Stimulated activated CD4-positive, alpha-beta T cell treated with anti-CD3 and anti-CD28 coated beads, TNF-alpha, amount 100 ng/mL, for 48 hours (primary cell): Measurements from ENCODE around the gene CPLX3.

ENCODE experiments used
- DNase-seq, 3 donors: peaks; one replicate each; pipeline ENCODE4 v3.0.0-alpha.2; 2020; ENCODE audit warnings: low read depth in 3 of 3

The CPLX3 gene

DNA sequence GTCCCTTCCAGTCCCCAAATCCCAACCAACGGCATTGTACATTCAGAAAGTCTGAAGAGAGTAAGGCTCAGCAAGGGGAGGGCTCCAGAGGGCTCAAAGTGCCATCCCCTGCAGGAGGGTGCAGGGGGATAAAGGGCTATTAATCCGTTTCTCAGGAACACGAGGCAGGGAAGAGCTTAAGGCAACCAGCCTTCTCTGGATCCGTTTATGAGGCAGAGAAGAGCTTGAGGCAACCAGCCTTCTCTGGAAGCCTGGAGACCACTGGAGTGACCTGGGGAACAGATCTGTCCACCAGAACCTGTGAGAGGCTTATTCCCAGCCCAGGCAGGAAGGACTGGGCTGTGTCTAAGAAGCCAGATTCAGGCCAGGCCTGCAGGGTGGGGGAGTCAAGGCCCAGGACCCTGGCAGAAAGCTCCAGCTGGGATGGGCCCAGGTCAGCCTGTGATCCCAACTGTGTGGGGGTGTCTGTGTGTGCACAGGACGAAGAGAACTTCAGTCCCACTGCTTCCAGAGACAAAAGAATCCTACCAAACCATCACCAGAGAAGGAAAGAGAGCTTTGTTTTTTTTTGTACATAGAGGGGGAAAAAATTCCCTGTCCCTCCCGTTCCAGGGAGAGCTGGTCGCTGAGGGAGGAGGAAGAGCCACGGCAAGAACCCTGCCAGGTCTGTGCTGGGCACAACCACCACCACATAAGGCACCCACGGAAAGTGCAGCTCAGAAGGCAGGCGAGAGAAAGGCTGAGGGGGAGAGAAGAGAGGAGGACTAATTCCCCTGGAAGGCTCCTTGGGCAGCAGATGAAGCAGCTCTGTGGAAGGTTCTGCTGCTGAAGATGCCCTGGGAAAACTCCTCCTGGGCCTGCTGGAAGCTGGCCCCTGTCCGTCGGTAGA is 18.1 kb downstream of the CPLX3 start:
- DNase-seq: no peak

DNA sequence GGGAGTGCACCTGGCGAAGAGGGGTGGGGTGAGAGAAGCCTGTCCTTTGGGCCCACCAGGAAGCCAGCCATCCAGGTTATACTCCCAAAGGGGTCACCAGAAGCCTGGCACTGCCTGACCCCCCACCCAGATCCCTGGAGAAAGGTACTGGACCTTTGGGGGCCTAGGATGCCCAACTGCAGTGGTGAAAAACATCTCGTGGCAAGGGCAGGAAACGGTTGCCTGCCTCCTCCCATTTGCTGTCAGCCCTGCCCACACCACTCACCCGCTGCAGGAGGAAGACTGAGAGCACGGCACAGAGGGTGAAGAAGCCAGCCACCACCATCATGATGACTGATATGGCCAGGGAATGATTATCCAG is 18.8 kb downstream of the CPLX3 start:
- peak; percentile 33 to 54 (median 35) for DNase-seq

DNA sequence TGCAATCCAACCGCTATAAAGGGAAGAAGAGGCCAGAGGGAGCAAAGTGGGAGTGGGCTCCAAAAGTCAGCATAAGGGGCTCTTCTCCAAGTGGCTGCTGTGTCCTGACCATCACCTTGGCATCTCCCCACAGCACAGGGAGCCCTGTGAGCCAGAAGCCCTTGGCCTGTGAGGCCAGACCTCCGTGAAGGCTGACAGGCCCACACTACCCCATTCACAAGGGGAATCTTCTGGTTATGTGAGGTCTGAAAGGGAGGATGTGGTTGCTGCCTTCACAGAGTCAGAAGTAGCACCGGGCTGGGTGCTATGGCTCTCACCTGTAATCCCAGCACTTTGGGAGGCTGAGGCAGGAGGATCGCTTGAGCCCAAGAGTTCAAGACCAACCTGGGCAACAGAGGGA is 19.2 kb downstream of the CPLX3 start:
- no peak for DNase-seq

DNA sequence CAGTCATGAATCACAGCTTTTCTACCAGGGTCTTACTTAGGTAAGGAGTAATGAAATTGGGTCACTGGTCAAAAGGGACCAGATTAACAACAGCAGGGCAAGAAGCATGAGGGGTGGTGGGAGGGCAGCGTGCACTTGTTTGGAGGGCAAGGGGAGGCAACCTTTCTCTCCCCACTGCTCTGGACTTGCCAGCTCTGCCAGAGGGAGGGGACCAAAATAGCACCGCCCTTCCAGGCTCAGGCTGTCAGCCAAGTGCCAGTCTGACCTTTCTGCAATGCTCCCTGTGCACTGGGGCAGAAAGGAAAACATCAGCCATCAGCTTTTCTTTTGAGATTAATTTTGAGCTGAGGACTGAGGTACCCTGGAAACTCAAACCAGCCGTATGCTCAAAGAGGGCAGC is 21.0 kb downstream of the CPLX3 start:
- DNase-seq: no peak

DNA sequence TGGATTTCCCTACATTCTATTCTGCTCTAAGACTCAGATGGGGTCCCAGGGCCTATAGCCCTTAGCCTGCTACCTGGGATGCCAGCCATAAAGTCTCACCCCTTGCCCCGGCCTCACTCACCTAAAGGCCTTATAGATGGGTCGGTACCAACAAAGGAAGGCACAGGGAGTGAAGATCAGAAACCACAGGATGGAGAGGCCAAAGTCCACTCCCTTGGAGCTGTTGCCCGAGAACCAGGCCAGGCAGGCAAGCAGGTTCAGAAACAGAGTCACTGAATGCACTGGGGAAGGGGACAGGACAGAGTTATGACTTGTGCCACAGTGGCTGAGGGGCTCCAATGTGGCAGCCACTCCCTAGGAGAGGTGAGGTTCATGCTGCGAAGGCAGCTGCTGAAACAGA is 24.0 kb downstream of the CPLX3 start:
- no peak for DNase-seq

DNA sequence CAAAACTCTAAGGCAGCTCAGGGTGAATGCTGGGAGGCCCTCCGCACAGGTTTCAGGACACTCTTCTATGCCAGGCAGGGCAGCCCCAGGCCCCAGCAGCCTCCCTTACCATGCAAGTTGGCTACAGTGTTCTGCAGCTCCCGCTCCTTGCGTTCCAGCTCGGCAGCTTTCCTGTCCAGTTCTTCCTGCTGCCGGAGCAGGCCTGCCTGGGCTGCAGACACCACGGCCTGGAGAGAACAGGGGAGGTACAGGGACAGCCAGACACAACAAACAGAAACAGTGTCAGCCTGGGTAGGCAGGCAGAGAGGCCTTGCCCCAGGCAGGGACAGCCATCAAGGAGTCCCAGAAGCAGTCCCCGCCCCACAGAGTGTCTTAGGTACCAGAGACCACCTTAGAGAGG is 25.5 kb downstream of the CPLX3 start:
- DNase-seq: no peak

DNA sequence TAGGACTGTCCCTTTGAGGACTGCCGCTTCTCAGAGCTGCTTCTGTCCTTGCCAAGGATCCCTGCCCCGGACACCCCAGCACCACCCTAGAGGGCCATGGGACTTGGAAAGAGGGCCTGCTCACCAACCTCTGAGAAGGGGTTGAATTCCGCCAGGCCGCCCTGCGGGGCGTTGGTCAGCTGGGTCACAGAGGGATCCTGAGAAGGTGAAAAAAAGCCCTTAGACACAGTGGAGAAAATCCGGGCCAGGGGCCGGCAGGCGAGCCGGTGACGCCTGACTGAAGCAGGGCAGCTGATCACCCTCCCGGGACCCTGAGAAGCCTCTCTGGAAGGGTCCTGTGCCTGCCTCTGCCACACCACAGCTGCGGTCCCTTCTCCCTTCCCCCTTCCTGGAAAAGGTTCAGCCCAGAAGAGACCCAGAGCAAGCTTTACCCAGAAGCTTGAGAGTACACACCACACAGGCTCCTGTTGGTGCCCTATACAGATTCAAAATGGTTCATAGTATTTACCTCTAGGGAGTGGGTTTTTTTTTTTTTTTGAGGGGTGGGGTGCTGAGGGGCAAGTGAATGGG is 28.1 kb downstream of the CPLX3 start:
- no peak for DNase-seq

DNA sequence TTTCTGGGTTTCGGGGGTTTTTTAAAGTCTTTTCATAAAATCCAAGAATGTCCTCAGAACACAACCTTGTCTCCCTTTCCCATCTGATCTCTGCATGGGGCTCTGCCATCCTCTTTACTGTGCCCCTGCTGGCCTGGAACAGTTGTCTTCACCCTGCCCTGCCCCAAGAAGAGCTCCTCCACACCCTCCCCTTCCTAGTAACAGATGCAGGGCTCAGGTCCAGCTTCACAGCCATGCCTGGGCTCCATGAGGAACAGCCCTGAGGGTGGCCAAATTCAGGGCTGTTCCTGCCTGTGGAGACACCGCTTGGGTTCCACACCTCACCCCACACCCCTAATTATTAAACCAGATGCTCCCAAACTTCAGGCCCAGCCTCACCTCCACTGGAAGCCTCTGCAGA is 29.4 kb downstream of the CPLX3 start:
- no peak for DNase-seq

DNA sequence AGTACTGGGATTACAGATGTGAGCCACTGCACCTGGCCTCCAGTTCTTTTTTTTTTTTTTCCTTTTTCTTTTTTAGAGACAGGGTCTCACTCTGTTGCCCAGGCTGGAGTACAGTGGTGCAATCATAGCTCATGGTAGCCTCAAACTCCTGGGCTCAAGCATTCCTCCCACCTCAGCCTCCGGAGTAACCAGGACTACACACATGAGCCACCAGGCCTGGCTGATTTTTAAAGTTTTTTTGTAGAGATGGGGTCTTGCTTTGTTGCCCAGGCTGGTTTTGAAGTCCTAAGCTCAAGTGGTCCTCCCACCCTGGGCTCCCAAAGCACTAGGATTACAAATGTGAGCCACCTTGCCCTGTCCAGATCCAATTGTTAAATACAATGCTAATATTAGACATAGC is 30.1 kb downstream of the CPLX3 start:
- DNase-seq: no peak

DNA sequence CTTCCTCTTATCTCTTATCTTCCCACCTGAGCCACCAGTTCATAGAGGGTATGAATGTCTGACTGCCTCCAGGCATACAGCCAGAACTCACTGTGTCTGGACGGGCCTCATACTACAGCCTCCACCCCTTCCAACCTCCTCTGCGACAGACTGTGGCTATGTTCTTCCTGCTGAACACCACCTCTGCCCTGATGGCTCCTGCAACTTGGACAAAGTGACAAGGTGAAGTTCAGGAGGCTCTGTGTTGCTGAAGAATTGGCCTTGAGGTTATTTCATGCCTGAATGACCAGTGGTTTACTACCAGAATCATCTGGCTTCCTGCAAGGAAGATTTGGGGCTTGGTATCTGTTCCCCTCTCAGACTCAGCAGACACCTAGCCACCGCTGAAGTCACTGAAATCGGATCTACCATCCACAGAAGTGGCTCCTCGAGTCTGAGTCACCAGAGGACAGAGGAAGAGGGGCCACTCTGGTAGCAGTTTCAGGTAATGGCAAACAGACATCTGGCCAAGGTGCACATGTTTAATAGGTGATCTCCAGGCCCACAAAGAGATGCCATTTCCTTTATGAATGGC is 30.7 kb downstream of the CPLX3 start:
- DNase-seq: no peak

DNA sequence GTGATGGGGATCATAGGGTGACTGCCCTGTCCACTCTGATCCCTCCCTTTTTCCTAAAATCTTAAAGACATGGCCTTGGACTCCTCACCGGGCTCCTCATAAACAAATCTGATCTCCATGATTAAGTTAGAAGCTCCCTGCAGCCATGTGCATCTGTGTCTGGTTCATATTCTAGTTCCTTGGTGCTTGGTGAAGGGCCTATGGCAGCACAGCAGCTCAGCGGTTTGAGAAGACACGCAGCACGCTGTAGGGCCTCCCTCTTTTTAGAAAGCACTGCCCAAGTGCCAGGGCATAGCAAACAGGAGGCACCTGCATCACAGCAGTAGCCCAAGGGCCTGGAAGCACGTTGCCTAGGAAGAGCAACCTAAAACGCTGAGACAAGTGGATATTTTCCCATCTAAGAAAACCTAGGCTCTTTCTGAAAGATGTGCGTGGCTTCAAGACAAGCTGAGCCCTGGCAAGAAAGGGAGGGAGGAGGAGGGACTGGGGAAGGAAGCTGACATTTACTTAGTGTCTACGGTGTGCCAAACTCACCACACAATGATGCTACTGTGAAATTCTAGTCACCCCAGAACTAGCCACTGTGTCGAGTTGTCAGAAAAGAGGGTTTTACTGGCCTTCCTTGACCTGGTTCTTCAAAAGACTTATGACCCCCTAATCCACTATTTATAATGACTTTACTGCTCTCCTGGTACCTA is 31.4 kb downstream of the CPLX3 start:
- no peak for DNase-seq

DNA sequence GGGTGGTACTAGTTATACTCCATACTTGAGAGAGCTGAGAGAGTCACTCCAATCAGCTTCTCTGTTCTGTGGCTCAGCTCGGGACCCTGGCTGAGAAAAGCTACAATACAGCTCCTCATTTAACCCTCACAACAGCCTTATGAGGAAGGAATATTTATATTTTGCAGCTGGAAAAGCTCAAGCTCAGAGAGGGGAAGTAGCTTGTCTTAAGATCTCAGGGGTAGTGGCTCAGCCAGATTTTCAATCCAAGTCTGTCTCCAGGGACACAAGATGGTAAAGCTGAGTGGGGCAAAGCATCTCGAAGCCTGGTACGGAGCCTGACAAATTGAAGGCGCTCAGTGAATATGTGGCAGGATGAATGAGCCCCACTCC is 31.9 kb downstream of the CPLX3 start:
- DNase-seq: no peak

DNA sequence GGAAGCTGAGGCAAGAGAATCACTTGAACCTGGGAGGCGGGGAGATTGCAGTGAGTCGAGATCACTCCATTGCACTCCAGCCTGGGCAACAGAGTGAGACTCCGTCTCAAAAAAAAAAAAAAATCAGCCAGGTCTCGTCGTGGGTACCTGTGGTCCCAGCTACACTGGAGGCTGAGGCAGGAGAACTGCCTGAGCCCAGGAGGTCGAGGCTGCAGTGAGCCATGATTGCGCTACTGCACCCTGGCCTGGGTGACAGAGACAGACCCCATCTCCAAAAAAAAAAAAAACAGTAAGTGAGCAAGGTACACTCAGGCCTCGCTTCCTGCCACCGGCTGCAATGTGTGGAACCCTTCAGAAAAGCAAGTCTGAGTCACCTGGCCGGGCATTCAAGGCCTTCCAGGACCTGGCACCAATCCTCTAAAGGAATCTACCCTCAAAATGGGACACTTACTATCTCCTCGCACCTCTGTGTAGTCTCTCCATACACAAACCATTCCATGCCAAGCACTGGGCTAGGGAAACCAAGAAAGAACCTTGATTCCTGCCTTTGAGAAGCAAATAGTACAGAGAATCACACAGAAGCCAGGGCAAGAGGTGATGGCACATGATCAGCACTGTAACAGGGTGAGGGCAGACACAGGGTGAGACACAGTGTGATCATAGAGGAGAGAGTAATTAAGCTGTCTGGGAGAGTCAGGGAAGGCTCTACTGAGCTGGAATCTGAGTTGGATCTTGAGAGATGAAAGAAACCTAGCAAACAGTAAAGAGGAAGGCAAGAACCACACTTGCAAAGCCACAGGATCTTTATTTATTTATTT is 37.0 kb downstream of the CPLX3 start:
- DNase-seq: no peak

DNA sequence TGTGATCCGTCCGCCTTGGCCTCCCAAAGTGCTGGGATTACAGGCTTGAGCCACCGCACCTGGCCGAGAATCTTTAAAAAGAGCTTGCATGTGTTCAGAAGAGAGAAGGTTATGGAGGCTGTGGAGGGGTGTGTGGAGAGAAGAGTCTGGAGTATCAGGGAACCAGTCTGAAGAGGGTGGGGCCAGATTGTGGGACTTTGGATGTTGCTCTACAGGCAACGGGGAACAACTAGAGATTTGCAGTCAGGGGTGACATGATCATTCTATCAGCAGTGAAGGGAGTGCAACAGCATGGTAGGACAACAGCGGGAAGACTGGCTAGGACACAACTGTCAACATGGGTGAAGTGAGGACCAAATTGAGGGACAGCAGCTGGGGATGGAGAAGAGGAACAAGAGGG is 37.9 kb downstream of the CPLX3 start:
- no peak for DNase-seq

DNA sequence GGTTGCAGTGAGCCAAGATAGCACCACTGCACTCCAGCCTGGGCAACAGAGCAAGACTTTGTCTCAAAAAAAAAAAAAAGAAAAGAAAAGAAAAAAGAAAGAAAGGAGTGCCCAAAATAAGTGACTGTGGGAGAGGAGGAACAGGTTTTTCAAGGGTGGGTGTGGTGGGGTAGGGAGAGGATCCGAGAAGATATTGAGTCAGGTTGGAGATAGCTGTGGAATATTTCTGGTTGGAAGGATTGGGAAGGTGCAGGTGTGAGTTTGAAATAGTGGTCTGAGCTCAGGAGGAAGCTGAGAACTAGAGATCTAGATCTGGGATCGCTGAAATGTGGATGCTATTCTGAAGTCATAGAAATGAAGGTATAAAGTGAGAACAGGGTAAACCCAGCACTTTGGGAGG is 38.9 kb downstream of the CPLX3 start:
- DNase-seq: no peak

DNA sequence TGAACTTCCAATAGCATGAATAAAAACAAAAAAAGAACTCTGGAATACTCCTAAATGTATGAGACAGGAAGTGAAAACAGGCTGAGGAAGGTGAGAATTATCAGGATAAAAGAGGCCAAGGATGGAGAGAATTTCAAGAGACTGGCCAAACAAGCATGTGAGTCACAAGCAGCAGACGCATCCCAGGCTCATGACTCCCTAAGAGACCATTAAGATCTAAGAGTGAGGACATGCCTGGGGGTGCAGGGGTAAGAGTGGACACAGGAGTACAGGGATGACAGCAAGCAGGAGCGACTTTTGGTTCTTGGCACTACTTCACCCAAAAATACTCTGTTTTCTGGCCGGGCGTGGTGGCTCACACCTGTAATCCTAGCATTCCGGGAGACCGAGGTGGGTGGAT is 39.7 kb downstream of the CPLX3 start:
- no peak for DNase-seq

DNA sequence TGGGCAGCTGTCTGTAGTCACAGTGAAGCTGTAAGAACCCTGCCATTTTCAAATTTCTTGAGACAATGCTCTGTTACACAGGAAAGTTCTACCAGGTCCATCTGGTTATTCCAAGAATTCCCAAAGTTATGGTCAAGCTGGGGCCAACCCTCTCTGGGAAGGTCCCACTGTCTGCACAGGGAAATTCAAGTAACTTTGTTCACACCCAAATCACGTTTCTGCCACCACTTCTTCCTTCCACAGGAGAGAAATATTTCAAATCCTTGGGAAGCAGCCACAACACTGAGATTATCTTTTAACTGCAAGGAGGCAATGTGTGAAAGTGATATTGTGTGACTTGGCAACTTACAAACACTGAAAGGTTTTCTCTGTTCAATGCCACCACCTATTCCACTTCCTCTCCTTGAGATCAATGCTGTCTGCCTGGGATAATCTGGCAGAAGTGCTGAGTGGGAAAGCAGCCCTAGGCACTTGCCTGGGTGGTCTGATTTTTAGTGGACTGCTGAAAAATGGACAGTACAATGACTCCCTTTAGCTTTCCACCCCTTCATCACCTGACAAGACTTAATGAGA is 41.1 kb downstream of the CPLX3 start:
- DNase-seq: no peak

DNA sequence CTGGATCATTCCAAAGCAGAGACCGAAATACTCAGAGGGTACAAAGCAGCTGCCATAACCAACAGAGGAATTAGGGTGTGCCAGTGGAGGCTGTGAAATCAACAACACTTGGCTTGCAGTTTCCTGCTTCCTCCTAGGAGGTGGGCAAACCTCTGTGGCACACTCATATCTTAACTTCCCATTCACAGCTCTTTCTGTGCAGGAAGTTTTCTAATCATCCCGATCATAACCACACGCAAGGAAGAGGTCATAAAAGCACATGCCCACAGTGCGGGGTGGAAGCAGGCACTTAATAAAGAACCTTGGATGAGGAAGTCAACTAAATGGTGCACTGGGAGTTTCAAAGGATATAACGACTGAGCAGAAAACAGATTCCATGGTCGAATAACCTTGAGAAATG is 41.6 kb downstream of the CPLX3 start:
- DNase-seq: no peak

DNA sequence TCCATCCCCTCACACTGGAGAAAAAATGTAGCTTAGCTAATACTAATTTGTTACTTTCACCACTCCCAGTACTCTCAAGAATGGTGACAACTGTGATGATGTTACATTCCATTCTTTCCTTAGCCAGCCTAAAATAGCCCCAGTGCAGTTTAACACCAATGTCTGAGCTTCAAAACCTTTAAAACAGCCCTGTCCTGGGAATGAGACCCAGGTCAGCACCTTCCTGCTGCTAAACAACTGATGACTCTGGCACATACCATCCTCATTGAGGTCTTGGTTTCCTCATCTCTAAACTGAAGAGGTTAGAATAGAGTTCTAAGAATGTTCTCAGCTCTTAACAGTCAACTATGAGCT is 42.9 kb downstream of the CPLX3 start:
- no peak for DNase-seq

DNA sequence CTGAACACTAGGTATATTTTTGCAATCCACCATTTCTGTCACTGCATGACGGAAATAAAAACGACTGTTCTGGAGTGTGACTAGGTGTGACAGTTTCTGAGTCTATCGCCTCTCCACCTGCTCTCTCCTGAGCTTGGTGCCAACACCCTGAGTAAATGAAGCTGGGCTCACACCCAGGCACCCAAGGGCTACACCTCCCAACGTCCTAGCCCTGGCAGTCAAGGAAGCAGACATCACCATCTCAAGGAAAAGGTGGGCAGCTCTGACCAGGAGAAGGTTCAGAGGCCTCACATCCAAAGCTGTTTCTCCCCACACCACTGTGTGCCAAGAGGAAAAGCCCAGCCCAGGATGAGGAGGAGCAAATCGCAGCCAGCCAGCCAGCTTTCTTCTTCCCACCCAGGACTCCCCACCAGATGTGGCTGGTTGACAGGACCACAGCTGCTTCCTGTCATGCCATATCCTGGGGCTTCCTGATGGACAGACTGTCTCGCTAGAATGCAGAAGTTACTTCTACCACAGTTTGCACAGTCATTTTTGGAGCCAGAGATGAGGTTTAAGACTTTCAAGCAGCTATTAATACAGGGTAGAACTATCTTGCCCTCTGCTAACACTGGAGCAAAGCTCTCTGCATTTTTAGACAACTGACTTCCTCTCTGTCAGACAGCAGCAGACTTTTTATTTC is 43.4 kb downstream of the CPLX3 start:
- peak in 1 of 3 donors; percentile 33 for DNase-seq
